ENCODE data around the gene SNX33. TPM values are rescaled to one million over a fixed set of nuclear protein-coding genes. Genes with fewer than 3 reads are reported as not detected.
"Not testable (repeated sequence)": the region's sequence is repeated elsewhere in the genome, so short reads cannot be mapped to it uniquely, and the experiment has no call there.

The SNX33 gene
- total RNA-seq, 1 experiment from 2014 or later: 16.8 TPM

DNA sequence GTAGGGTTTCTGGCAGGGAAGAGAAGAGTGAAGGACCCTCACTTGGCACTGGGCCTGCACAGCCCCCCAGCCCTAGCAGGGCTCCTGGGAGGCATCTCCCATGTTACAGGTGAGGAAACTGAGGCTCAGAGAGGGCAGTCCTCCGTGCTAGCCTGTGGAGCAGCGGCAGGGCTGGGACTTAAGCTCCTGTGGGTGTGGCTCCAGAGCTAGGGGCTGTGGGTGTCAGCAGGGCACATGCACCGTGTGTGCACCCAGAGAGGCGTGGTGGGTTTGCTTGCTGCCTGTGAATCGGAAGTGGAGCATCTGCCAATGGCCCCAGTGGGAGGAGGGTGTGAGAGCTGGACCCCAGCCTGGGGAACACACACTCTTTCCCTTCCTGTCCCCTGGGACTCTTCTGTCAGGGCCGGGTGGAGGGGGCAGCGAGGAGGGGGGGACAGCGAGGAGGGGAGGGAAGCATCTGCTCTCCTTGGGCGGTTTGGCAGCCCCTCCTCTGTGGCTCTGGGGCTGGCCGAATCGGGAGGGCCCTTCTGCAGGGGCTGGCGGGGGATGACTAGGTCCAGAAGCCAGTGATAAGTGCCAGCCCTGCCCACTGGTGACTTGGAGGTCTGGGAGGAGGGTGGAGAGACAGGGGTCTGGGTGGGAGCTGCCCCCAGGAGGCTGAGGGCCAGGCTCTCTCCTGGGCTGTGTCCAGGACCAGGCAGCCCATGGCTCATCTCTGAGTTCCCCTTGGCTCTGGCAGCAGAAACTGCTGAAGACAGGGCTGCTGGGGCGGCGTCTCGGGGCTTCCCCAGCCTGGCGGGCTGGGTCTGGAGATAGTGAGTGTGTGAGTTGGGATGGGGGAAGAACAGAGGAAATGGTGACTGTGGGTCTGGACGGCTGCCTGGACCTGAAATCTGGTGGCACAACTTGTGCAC, 52.5 kb downstream of the SNX33 start:
- DNase-seq: peak; percentile 53

DNA sequence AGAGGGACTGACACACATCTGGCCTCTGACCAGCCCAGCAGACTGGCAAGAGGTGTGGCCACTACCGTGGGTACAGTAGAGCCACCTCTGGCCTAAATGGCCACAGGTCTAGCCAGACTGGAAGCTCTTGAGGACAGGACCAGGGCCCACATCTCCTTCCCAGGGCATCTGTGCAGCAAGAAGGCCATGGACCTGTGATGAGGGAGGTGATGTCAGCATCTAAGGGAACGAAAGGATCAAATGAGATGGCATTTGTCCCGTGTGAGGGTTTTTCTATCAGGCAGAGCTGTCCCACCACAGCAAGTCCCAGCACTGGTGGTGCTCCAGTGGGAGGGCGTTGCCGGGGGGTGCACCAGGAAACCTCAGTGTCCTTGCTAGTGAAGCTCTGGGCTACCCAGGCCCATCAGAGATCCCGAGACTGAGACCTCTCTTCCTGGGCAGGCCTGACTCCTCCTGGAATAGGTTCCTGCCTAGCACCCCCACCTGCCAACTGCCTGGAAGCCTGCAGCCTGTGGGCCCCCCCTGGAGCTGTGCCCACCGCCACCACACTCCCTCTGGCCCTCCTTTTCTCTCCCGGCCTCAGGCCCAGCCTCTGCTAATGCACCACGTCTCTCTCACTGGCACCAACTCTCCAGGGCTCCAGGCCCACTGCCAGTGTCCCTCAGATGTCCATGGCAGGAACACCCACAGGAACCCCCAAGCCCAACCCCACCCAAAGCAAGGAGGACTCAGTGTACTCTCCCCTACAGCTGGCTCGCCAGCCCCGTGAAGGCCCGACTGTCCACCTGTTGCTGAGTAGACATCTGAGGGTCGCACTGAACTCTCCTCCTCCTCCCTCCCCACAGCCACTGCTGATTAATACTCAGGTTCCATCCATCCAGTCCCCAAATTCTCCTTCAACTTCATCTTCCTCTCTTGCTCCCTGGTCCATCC, 53.6 kb downstream of the SNX33 start:
- H3K4me3 ChIP-seq (ENCODE audit: low read length); H3K9me2 ChIP-seq (replicated peaks; ENCODE audit: low read length); H3K27ac ChIP-seq (ENCODE audit: low read length); POLR2A ChIA-PET (ENCODE audit: unreplicated experiment); H3K9ac ChIP-seq (ENCODE audit: low read length); H4K20me1 ChIP-seq (ENCODE audit: low read length); H3K36me3 ChIP-seq (ENCODE audit: low read depth, low read length); DNase-seq; H3K9me3 ChIP-seq (ENCODE audit: low read length); H2AFZ ChIP-seq (ENCODE audit: low read length); H3K79me2 ChIP-seq (ENCODE audit: low read length); CTCF ChIA-PET; H3F3A ChIP-seq (ENCODE audit: low read length, unreplicated experiment); H3K27me3 ChIP-seq (ENCODE audit: low read length); intact Hi-C loops (cut with micrococcal nuclease); H3K4me2 ChIP-seq (ENCODE audit: low read length); ATAC-seq; BruUV-seq (replicated peaks): not testable (repeated sequence)
- peaks cover 13% of the 10 kb centered on the region for H3K4me1 ChIP-seq (ENCODE audit: insufficient read depth, low read length)

More for the DNA sequence above, 52.5 kb downstream of the SNX33 start:
- BruUV-seq (replicated peaks); H3K9ac ChIP-seq (ENCODE audit: low read length); H3K36me3 ChIP-seq (ENCODE audit: low read depth, low read length); H3K79me2 ChIP-seq (ENCODE audit: low read length); H3F3A ChIP-seq (ENCODE audit: low read length, unreplicated experiment); H4K20me1 ChIP-seq (ENCODE audit: low read length); CTCF ChIA-PET; H3K9me2 ChIP-seq (replicated peaks; ENCODE audit: low read length); H3K4me3 ChIP-seq (ENCODE audit: low read length); H3K27me3 ChIP-seq (ENCODE audit: low read length); intact Hi-C loops (cut with micrococcal nuclease); POLR2A ChIA-PET (ENCODE audit: unreplicated experiment); H3K9me3 ChIP-seq (ENCODE audit: low read length): not testable (repeated sequence)
- Histone ChIP-seq H2AFZ (ENCODE audit: low read length) (0 out of 2 replicates have a peak overlapping the region, but pooled peaks have one; percentile 30), H3K4me2 (ENCODE audit: low read length) (peak overlapping the region; percentile 51; the same call in 1 of the 2 replicates), H3K4me1 (ENCODE audit: insufficient read depth, low read length) (peaks cover 13% of the 10 kb centered on the region), H3K27ac (ENCODE audit: low read length) (peak overlapping the region; percentile 29; the same call in 1 of the 2 replicates)
- ATAC-seq: peak; percentile 52

DNA sequence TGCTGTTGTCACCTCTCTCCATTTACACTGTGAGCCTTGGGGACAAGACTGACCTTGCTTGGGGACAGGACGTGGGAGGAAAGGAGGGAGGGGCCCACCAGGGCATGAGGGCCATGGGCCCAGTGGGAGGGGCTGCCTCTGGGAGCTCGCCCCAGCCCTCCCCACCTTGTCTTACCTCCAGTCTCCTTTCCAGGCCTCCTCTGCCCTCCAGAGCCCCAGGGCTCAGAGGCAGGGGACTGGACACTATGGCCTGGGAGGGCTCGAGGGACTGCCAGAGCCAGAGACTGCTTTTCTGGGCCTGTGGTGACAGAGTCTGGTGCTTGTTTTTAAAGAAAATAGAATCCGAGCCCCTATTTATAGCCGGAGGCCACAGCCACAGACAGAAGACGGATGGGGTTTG, 54.7 kb downstream of the SNX33 start:
- Histone ChIP-seq H3K27me3 (ENCODE audit: low read length) (no peaks in the 10 kb centered on the region), H3K4me2 (ENCODE audit: low read length) (no peak overlapping the region), H3K36me3 (ENCODE audit: low read depth, low read length) (no peaks in the 10 kb centered on the region), H3K9me3 (ENCODE audit: low read length) (no peaks in the 10 kb centered on the region), H3K79me2 (ENCODE audit: low read length) (no peaks in the 10 kb centered on the region), H3K4me3 (ENCODE audit: low read length) (no peak overlapping the region), H3K9me2 (replicated peaks; ENCODE audit: low read length) (no peaks in the 10 kb centered on the region), H3K9ac (ENCODE audit: low read length) (no peak overlapping the region), H4K20me1 (ENCODE audit: low read length) (no peaks in the 10 kb centered on the region), H3K4me1 (ENCODE audit: insufficient read depth, low read length) (peaks cover 13% of the 10 kb centered on the region), H3K27ac (ENCODE audit: low read length) (no peak overlapping the region), H3F3A (ENCODE audit: low read length, unreplicated experiment) (no peaks in the 10 kb centered on the region), H2AFZ (ENCODE audit: low read length) (no peak overlapping the region)
- ChIA-PET POLR2A (ENCODE audit: unreplicated experiment) (no interaction called here), CTCF (no interaction called here)
- BruUV-seq (replicated peaks): no TSS peak
- TF ChIP-seq EZH2 (IDR thresholded peaks at IDR 0.05; ENCODE audit: low read length, unreplicated experiment) (no peak), CTCF (conservative IDR thresholded peaks at IDR 0.05; ENCODE audit: low read depth, low read length) (no peak), EZH2phosphoT487 (IDR thresholded peaks at IDR 0.05; ENCODE audit: borderline replicate concordance, low read length) (no peak)
- no peak for DNase-seq
- no peak for ATAC-seq
- intact Hi-C loops (cut with micrococcal nuclease): no loop called here

DNA sequence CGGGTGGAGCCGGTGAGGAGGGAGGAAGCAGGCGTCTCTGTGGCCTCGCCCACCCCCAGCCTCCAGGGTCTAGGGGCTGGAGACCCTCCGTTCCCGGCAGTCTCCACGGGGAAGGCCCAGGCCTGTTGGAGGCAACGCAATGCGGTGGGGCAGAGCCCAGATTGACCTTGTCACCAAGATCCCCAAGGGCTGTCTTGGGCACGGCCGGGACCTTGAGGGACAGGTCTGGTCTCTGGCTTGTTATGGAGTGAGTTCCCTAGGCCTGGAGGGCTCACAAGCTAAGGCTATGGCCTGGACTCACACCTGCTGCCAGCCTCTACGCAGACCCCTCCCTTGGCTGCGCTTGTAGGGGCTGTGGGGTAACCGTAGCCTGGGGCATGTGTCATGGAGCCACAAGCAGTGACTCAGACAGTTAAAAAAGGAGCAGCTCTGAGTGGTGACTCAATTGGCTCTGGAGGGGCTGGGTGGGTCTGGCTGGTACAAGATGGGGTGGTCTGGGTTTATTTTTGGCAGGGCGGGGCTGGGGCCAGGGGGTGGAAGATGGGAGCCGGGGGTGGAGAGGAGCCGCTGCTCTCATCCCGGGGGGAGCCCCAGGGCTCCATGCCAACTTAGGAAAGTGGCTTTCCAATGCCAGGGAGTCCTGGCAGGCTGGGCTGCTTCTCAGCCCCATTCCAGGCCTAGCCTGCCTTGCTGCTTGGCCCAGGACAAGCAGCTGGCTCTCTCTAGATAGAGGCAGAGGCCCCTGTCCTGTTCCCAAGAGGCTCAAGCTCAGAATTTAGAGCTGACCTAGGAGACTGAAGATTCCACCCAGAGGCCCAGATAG, 55.9 kb downstream of the SNX33 start:
- H3K79me2 ChIP-seq (ENCODE audit: low read length); H3K27ac ChIP-seq (ENCODE audit: low read length); H3F3A ChIP-seq (ENCODE audit: low read length, unreplicated experiment); H3K9ac ChIP-seq (ENCODE audit: low read length); H3K9me3 ChIP-seq (ENCODE audit: low read length); H3K4me3 ChIP-seq (ENCODE audit: low read length); H2AFZ ChIP-seq (ENCODE audit: low read length); POLR2A ChIA-PET (ENCODE audit: unreplicated experiment); H3K4me2 ChIP-seq (ENCODE audit: low read length); CTCF ChIA-PET; DNase-seq; H3K9me2 ChIP-seq (replicated peaks; ENCODE audit: low read length); H4K20me1 ChIP-seq (ENCODE audit: low read length); H3K27me3 ChIP-seq (ENCODE audit: low read length); BruUV-seq (replicated peaks); intact Hi-C loops (cut with micrococcal nuclease); H3K36me3 ChIP-seq (ENCODE audit: low read depth, low read length): not testable (repeated sequence)
- peak; percentile 68 for ATAC-seq
- H3K4me1 ChIP-seq (ENCODE audit: insufficient read depth, low read length): peaks cover 13% of the 10 kb centered on the region

Data from PC-3 (cell line).